D341Med (cell line): ENCODE data around the gene SCML2.
"Not testable (repeated sequence)": the region's sequence is repeated elsewhere in the genome, so short reads cannot be mapped to it uniquely, and the experiment has no call there.

ENCODE experiments used
- DNase-seq: peaks from one replicate; pipeline ENCODE4 v3.0.0; 2012; ENCODE audit warnings: low spot score

The SCML2 gene

GRCh38 chrX:18271725-18272124 is 82.8 kb downstream of the SCML2 start:
- no peak for DNase-seq

- DNase-seq, result no peak
Measured at GRCh38 chrX:18271309-18271708, 83.2 kb downstream of the SCML2 start.

GRCh38 chrX:18255059-18255458 is 99.4 kb downstream of the SCML2 start:
- no peak for DNase-seq

- no peak for DNase-seq
Measured at GRCh38 chrX:18252644-18253359, 101.7 kb downstream of the SCML2 start.

- DNase-seq, result not testable (repeated sequence)
Measured at GRCh38 chrX:18229646-18230045, 124.8 kb downstream of the SCML2 start.

- no peak for DNase-seq
Measured at GRCh38 chrX:18228069-18228468, 126.4 kb downstream of the SCML2 start.

- DNase-seq, result no peak
Measured at GRCh38 chrX:18227458-18227857, 127.0 kb downstream of the SCML2 start.

- DNase-seq, result no peak
Measured at GRCh38 chrX:18220786-18221185, 133.7 kb downstream of the SCML2 start, which contains the start of gene BEND2. TSS of gene BEND2 (minus strand) at chrX:18220886. CDS start at chrX:18220750, 136 bp downstream.

GRCh38 chrX:18210470-18210869 is 144.0 kb downstream of the SCML2 start:
- DNase-seq, result no peak

GRCh38 chrX:18206657-18207056 is 147.8 kb downstream of the SCML2 start:
- no peak for DNase-seq

GRCh38 chrX:18203631-18204030 is 150.9 kb downstream of the SCML2 start:
- DNase-seq, result no peak

- no peak for DNase-seq
Measured at GRCh38 chrX:18194688-18195087, 159.8 kb downstream of the SCML2 start.
